ENCODE data around the gene KDM4C. TPM values are rescaled to one million over a fixed set of nuclear protein-coding genes. Genes with fewer than 3 reads are reported as not detected.

Gene KDM4C
- total and polyA plus RNA-seq, 2 of the 13 experiments (the other 11 are each of a cell fraction or from before 2014, with no cell fraction given): 19.4 to 23.6 TPM

GRCh38 chr9:7153134-7153533 is 395.4 kb downstream of the KDM4C start (continued):
- no peak for TF ChIP-seq ZNF354B (CRISPR knock-in tag; IDR thresholded peaks at IDR 0.05)
- TF ChIP-seq MBNL3 (CRISPR knock-in tag; conservative IDR thresholded peaks at IDR 0.05): no peak
- TF ChIP-seq ZNF33B (CRISPR knock-in tag; IDR thresholded peaks at IDR 0.05): no peak
- TF ChIP-seq, protein P1, sequence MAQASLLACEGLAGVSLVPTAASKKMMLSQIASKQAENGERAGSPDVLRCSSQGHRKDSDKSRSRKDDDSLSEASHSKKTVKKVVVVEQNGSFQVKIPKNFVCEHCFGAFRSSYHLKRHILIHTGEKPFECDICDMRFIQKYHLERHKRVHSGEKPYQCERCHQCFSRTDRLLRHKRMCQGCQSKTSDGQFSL (CRISPR knock-in tag; IDR thresholded peaks at IDR 0.05): no peak
- no peak for TF ChIP-seq GLI4 (CRISPR knock-in tag; IDR thresholded peaks at IDR 0.05; ENCODE audit: borderline replicate concordance)
- no peak for TF ChIP-seq HNF1B (CRISPR knock-in tag; IDR thresholded peaks at IDR 0.05)
- TF ChIP-seq RAD51 (IDR thresholded peaks at IDR 0.05; ENCODE audit: borderline replicate concordance): no peak

- Histone ChIP-seq H3K79me2 (ENCODE audit: insufficient read depth, low read length) (no peaks in the 10 kb centered on the region), H3K4me3 (replicated peaks in 1 of 3; ENCODE audit: insufficient read depth in 1 of 3, low read depth in 2 of 3, low read length in 3 of 3) (no peak overlapping the region), H3K9ac (ENCODE audit: insufficient read depth, low read depth, low read length) (no peak overlapping the region), H3K27ac (ENCODE audit: extremely low read length, insufficient read depth, low read length) (no peak overlapping the region), H3K27me3 (ENCODE audit: control insufficient read depth in 1 of 2, insufficient read depth in 2 of 2, low read length in 2 of 2) (no peaks in the 10 kb centered on the region), H4K20me1 (ENCODE audit: insufficient read depth, low read length) (no peaks in the 10 kb centered on the region), H3K4me1 (ENCODE audit: insufficient read depth, low read length) (peaks cover 14% of the 10 kb centered on the region), H3K36me3 (replicated peaks in 1 of 2; ENCODE audit: control insufficient read depth in 1 of 2, insufficient read depth in 2 of 2, low read length in 2 of 2) (peaks cover 1 to 5% of the 10 kb centered on the region in 2 experiments; a peak in 3 of 5 replicates), H3K9me3 (ENCODE audit: low read length) (no peaks in the 10 kb centered on the region), H3K4me2 (ENCODE audit: low read depth, low read length) (no peak overlapping the region), H2AFZ (ENCODE audit: low read length) (no peak overlapping the region)
- DNase-seq (ENCODE audit: low spot score) (peak; percentile 70), ATAC-seq (peak; percentile 93), FAIRE-seq (peak; percentile 48)
- in situ Hi-C loops (cut with HindIII; ENCODE audit: extremely low pct_ligation_motif_present, low pct_unique_long_range_greater_than_20kb) (loop anchor here (10.0 kb wide), 1 partner anchor 59 kb away; no protein-coding TSS in a partner anchor), intact Hi-C loops (cut with micrococcal nuclease; ENCODE audit: unreplicated experiment) (no loop called here)
- TF ChIP-seq BCL6 (CRISPR knock-in tag; IDR thresholded peaks at IDR 0.05): peak; percentile 22; the same call in 1 of the 2 replicates
- TF ChIP-seq ZNF329 (CRISPR knock-in tag; IDR thresholded peaks at IDR 0.05; ENCODE audit: low read depth): no peak
- 93% methylated on average over 1 of the region's 1 CpG for WGBS (ENCODE audit: low lambda C conversion rate)
- CTCF ChIA-PET (ENCODE audit: low intra/inter-chr PET ratio, low total read pairs): no interaction called here
- POLR2A ChIA-PET: no interaction called here
- BruUV-seq (replicated peaks): no TSS peak
These were observed 395.8 kb downstream of the KDM4C start for GRCh38 chr9:7153566-7153965.
